ENCODE data around the gene POLR2H. TPM values are rescaled to one million over a fixed set of nuclear protein-coding genes. Genes with fewer than 3 reads are reported as not detected.

POLR2H gene
- total and polyA plus RNA-seq, 8 donors = 54.7 to 98.6 (median 85.3) TPM

DNA sequence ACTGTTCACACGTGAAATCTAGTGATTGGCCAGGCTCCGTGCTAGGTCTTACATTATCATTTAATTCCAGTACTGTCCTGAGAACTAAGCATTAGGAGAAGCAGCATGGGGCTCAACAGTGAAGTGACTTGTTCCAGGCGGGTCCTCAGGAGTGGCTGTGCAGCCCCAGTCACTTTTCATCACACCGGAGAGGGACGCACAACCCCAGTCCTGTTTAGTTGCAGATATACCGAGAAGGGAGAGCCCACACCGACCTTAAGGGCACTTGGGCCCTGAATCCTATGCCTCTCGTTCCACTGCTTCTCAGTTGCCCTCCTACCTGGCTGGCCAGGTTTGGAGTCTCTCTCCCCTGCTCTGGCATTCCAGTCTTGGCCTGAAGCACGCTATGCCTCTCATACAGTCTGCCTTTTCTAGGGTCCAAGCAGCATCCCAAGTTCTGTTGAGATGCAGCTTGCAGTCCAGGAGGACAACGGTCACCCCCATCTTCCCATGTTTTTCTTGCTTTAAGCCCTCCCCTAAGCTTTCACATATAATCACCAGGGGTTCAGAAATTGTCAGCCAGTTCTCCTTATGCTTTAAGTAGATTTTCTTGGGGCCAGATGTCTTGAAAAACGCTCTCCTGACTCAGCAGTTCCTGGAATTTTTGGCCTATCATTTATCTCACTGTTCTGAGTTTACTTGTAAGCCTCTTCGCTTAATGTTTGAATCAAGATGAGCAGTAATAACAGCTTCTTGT is 14.0 kb upstream of the POLR2H start:
- TF ChIP-seq, protein P1, sequence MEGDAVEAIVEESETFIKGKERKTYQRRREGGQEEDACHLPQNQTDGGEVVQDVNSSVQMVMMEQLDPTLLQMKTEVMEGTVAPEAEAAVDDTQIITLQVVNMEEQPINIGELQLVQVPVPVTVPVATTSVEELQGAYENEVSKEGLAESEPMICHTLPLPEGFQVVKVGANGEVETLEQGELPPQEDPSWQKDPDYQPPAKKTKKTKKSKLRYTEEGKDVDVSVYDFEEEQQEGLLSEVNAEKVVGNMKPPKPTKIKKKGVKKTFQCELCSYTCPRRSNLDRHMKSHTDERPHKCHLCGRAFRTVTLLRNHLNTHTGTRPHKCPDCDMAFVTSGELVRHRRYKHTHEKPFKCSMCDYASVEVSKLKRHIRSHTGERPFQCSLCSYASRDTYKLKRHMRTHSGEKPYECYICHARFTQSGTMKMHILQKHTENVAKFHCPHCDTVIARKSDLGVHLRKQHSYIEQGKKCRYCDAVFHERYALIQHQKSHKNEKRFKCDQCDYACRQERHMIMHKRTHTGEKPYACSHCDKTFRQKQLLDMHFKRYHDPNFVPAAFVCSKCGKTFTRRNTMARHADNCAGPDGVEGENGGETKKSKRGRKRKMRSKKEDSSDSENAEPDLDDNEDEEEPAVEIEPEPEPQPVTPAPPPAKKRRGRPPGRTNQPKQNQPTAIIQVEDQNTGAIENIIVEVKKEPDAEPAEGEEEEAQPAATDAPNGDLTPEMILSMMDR (IDR thresholded peaks at IDR 0.05) = no peak
- H3K27me3 ChIP-seq = no peaks in the 10 kb centered on the region
- H3K4me1 ChIP-seq = peaks cover 0 to 7% of the 10 kb centered on the region in 2 donors
- H3K4me3 ChIP-seq = no peak overlapping the region
- no peaks in the 10 kb centered on the region for H3K9me3 ChIP-seq
- peaks cover 0 to 27% of the 10 kb centered on the region in 2 donors for H3K36me3 ChIP-seq
- intact Hi-C loops (cut with DNase I) = no loop called here
- DNase-seq (no peak), ATAC-seq (no peak)
- no peak overlapping the region for H3K27ac ChIP-seq

DNA sequence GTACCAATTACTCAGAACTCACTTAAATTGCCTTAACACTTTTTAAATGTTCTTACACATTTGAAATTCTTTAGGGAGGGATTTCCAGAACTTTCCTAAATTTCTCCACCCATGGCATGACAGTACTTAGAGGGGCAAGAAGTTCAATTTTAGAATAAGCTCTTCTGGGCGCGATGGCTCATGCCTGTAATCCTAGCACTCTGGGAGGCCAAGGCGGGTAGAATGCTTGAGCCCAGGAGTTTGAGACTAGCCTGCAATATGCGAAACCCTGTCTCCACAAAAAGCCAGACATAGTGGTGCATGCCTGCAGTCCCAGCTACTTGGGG is 13.5 kb upstream of the POLR2H start:
- peaks cover 0 to 7% of the 10 kb centered on the region in 2 donors for H3K4me1 ChIP-seq
- DNase-seq (no peak), ATAC-seq (no peak)
- H3K27ac ChIP-seq = no peak overlapping the region
- H3K4me3 ChIP-seq = no peak overlapping the region
- H3K9me3 ChIP-seq = no peaks in the 10 kb centered on the region
- TF ChIP-seq, protein P1 (IDR thresholded peaks at IDR 0.05) = no peak
- peaks cover 0 to 22% of the 10 kb centered on the region in 2 donors for H3K36me3 ChIP-seq
- intact Hi-C loops (cut with DNase I) = no loop called here
- H3K27me3 ChIP-seq = no peaks in the 10 kb centered on the region

DNA sequence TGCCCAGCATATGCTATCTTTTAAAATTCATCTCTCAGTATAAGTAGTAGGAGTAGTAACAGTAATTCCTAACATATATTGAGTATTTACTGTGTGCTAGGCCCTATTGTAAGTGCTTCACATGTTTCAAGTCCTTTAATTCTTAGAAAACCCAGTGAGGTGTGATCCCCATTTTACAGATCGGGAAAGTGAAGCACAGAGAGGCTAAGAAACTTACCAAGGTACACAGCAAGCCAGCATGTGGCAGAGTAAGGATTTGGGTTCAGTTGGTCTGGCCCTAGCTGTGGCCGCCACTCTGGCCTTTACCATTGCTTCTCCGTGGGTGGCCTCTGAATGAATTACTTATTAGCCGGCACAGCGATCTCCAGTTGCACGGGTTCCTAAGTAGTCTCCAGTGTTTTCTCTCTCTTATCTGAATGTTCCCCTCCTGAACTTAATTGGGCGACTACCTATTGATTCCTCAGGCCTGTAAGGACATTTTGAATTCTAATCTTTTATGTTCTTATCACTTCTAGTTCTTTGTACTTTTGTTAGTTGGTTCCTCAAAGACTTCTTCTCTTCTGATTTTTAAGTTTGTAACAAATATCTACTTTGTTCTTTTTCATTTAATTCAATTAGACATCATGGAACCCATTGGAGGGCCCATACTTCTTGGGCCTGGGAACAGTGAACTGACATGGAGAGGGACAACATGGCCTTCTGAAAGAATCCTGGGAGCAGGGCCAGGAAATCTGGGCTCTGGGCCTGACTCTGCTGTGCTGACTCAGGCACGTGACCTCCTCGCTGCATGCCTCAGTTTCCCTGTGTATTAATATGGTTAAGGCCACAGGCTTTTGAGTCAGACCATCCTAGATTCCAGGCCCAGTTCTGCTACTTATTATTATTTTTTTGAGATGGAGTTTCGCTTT is 11.7 kb upstream of the POLR2H start:
- intact Hi-C loops (cut with DNase I) = no loop called here
- Histone ChIP-seq H3K27me3 (no peaks in the 10 kb centered on the region), H3K4me1 (peaks cover 0 to 7% of the 10 kb centered on the region in 2 donors), H3K27ac (no peak overlapping the region), H3K36me3 (peaks cover 0 to 6% of the 10 kb centered on the region in 2 donors), H3K9me3 (no peaks in the 10 kb centered on the region), H3K4me3 (no peak overlapping the region)
- no peak for DNase-seq
- TF ChIP-seq, protein P1 (IDR thresholded peaks at IDR 0.05) = no peak
- ATAC-seq = no peak

- DNase-seq (no peak), ATAC-seq (no peak)
- Histone ChIP-seq H3K4me3 (no peak overlapping the region), H3K9me3 (no peaks in the 10 kb centered on the region), H3K36me3 (peaks cover 0 to 9% of the 10 kb centered on the region in 2 donors), H3K27me3 (no peaks in the 10 kb centered on the region), H3K27ac (no peak overlapping the region), H3K4me1 (peaks cover 0 to 3% of the 10 kb centered on the region in 2 donors)
- TF ChIP-seq, protein P1 (IDR thresholded peaks at IDR 0.05) = no peak
- intact Hi-C loops (cut with DNase I) = no loop called here
Measured at GRCh38 chr3:184350618-184351017, 10.9 kb upstream of the POLR2H start.

GRCh38 chr3:184351511-184352148 is 9.9 kb upstream of the POLR2H start:
- no peaks in the 10 kb centered on the region for H3K27me3 ChIP-seq
- H3K9me3 ChIP-seq = no peaks in the 10 kb centered on the region
- ATAC-seq (no peak), DNase-seq (no peak)
- no peak overlapping the region for H3K27ac ChIP-seq
- intact Hi-C loops (cut with DNase I) = no loop called here
- TF ChIP-seq, protein P1 (IDR thresholded peaks at IDR 0.05) = no peak
- H3K4me1 ChIP-seq = no peaks in the 10 kb centered on the region
- peaks cover 0 to 9% of the 10 kb centered on the region in 2 donors for H3K36me3 ChIP-seq
- no peak overlapping the region for H3K4me3 ChIP-seq

Measured in left lung (tissue), 10 donors.